Loucy (cell line): Measurements from ENCODE around the gene RIMS1.

Experiments used
- EZH2phosphoT487 ChIP-seq: fragments of 200-600 bp; IDR thresholded peaks from 2 replicates; pipeline ENCODE4 v1.6.1; 2018; ENCODE audit warnings: antibody characterized with exemption, mild to moderate bottlenecking, moderate library complexity, borderline replicate concordance
- TF ChIP-seq, protein P1 (sequence below): fragments of 200-600 bp; sonication (generic); conservative IDR thresholded peaks from 2 replicates; pipeline ENCODE4 v1.5.1; 2014; ENCODE audit warnings: mild to moderate bottlenecking, antibody characterized with exemption, low read length

DNA sequence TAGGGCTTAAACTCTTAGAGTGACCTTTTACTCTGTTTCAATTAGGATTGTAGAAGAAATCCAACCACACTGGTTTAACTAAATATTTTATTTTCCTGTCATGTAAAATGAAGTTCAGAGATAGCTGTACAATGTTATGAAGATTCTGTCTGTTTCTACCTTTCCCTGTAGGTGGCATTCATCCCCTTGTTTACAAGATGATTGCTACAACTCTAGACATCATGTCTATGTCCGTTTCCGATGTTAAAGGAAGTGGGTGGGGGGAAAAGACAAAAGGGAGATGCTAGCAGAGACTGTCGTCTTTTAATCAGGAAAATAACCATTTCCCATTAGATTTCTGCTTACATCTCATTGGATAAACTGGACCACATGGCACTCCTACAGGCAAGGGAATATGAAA, 30.9 kb upstream of the RIMS1 start:
- TF ChIP-seq, protein P1, sequence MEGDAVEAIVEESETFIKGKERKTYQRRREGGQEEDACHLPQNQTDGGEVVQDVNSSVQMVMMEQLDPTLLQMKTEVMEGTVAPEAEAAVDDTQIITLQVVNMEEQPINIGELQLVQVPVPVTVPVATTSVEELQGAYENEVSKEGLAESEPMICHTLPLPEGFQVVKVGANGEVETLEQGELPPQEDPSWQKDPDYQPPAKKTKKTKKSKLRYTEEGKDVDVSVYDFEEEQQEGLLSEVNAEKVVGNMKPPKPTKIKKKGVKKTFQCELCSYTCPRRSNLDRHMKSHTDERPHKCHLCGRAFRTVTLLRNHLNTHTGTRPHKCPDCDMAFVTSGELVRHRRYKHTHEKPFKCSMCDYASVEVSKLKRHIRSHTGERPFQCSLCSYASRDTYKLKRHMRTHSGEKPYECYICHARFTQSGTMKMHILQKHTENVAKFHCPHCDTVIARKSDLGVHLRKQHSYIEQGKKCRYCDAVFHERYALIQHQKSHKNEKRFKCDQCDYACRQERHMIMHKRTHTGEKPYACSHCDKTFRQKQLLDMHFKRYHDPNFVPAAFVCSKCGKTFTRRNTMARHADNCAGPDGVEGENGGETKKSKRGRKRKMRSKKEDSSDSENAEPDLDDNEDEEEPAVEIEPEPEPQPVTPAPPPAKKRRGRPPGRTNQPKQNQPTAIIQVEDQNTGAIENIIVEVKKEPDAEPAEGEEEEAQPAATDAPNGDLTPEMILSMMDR, result no peak
- no peak for TF ChIP-seq EZH2phosphoT487
